Sigmoid colon (tissue), 4 donors: ENCODE results near the gene RPLP1.

Experiments used
- CTCF ChIP-seq, 4 experiments: fragments of 450-650 bp in 3 of 4; fragments of 200-600 bp in 1 of 4; IDR thresholded peaks; one replicate each; pipeline ENCODE4 v1.5.1; 2016 to 2019; ENCODE audit warnings: antibody characterized with exemption in 4 of 4, mild to moderate bottlenecking in 3 of 4, moderate library complexity in 2 of 4
- EP300 ChIP-seq, 4 donors: sonication (generic); formaldehyde crosslinking; IDR thresholded peaks; one replicate each; pipeline ENCODE4 v1.6.1; 2017; ENCODE audit warnings: antibody characterized with exemption in 4 of 4
- POLR2A ChIP-seq, 2 donors: fragments of 450-650 bp; IDR thresholded peaks; one replicate each; pipeline ENCODE4 v1.6.1; 2016; ENCODE audit warnings: antibody characterized with exemption in 2 of 2, mild to moderate bottlenecking in 2 of 2, moderate library complexity in 2 of 2
- POLR2AphosphoS5 ChIP-seq, 4 donors: sonication (generic); formaldehyde crosslinking; IDR thresholded peaks; one replicate each; pipeline ENCODE4 v1.6.1; 2017; ENCODE audit warnings: antibody characterized with exemption in 4 of 4

GRCh38 chr15:69479081-69479480 is 26.5 kb downstream of the RPLP1 start:
- TF ChIP-seq CTCF (IDR thresholded peaks at IDR 0.05): no peak
- TF ChIP-seq POLR2AphosphoS5 (IDR thresholded peaks at IDR 0.05): no peak
- no peak for TF ChIP-seq EP300 (IDR thresholded peaks at IDR 0.05)
- TF ChIP-seq POLR2A (IDR thresholded peaks at IDR 0.05): no peak
